ENCODE data around the gene GPR17. TPM values are rescaled to one million over a fixed set of nuclear protein-coding genes. Genes with fewer than 3 reads are reported as not detected.
A peak's percentile ranks its signal among the peaks of the same experiment; 100 is the strongest.

GPR17 gene
- total and polyA plus RNA-seq, 2 experiments from 2014 or later, result not detected

GRCh38 chr2:127664065-127664894 lies 18.3 kb downstream of the GPR17 start:
- Histone ChIP-seq H3F3A (replicated peaks; ENCODE audit: low read depth) (no peaks in the 10 kb centered on the region), H3K36me3 (ENCODE audit: insufficient read depth) (no peaks in the 10 kb centered on the region), H3K27me3 (ENCODE audit: insufficient read depth) (peaks cover 38% of the 10 kb centered on the region), H3K4me3 (peak overlapping the region; percentile 64), H3K27ac (ENCODE audit: low read depth) (no peak overlapping the region), H3K79me2 (replicated peaks; ENCODE audit: insufficient read depth) (no peaks in the 10 kb centered on the region), H3K4me1 (ENCODE audit: insufficient read depth) (no peaks in the 10 kb centered on the region), H3K9me2 (ENCODE audit: insufficient read depth) (no peaks in the 10 kb centered on the region), H3K4me2 (peak overlapping the region; percentile 83), H4K20me1 (replicated peaks; ENCODE audit: insufficient read depth) (no peaks in the 10 kb centered on the region), H2AFZ (peak overlapping the region; percentile 95)
- Mint-ChIP-seq H3K9me3 (no peaks in the 10 kb centered on the region), H3K27ac (no peak overlapping the region), H3K27me3 (ENCODE audit: insufficient read depth, low read depth, poor library complexity) (peaks cover 29% of the 10 kb centered on the region), H3K4me3 (peak overlapping the region; percentile 67), H3K4me1 (peaks cover 4% of the 10 kb centered on the region; the same call in 2 of the 3 replicates), H3K36me3 (ENCODE audit: low read depth) (no peaks in the 10 kb centered on the region; the same call in 2 of the 3 replicates)
- DNase-seq (ENCODE audit: low spot score), result peak; percentile 61
- TF ChIP-seq NANOG (IDR thresholded peaks at IDR 0.05; ENCODE audit: borderline replicate concordance) (no peak), EZH2 (IDR thresholded peaks at IDR 0.05; ENCODE audit: low read depth, unreplicated experiment) (no peak), JUNB (IDR thresholded peaks at IDR 0.05; ENCODE audit: unreplicated experiment) (no peak), STAT1 (IDR thresholded peaks at IDR 0.05; ENCODE audit: unreplicated experiment) (no peak), REST (IDR thresholded peaks at IDR 0.05; ENCODE audit: unreplicated experiment) (no peak), ZNF331 (CRISPR knock-in tag; IDR thresholded peaks at IDR 0.05; ENCODE audit: low read depth) (no peak), CTCF (conservative IDR thresholded peaks at IDR 0.05; ENCODE audit: low read depth in 2 of 2) (no peak), EZH2phosphoT487 (IDR thresholded peaks at IDR 0.05; ENCODE audit: unreplicated experiment) (no peak)
- peak; percentile 83 for ATAC-seq

- Histone ChIP-seq H3K27ac (ENCODE audit: low read depth) (no peak overlapping the region), H3F3A (replicated peaks; ENCODE audit: low read depth) (no peaks in the 10 kb centered on the region), H3K4me1 (ENCODE audit: insufficient read depth) (no peaks in the 10 kb centered on the region), H2AFZ (peak overlapping the region; percentile 95), H3K4me2 (peak overlapping the region; percentile 83), H3K4me3 (peak overlapping the region; percentile 64; the same call in 1 of the 2 replicates), H3K9me2 (ENCODE audit: insufficient read depth) (no peaks in the 10 kb centered on the region), H3K79me2 (replicated peaks; ENCODE audit: insufficient read depth) (no peaks in the 10 kb centered on the region), H3K27me3 (ENCODE audit: insufficient read depth) (peaks cover 38% of the 10 kb centered on the region), H4K20me1 (replicated peaks; ENCODE audit: insufficient read depth) (no peaks in the 10 kb centered on the region), H3K36me3 (ENCODE audit: insufficient read depth) (no peaks in the 10 kb centered on the region)
- Mint-ChIP-seq H3K4me3 (peak overlapping the region; percentile 67; the same call in 2 of the 3 replicates), H3K9me3 (no peaks in the 10 kb centered on the region; the same call in 2 of the 3 replicates), H3K4me1 (peaks cover 4% of the 10 kb centered on the region; the same call in 2 of the 3 replicates), H3K27ac (no peak overlapping the region), H3K36me3 (ENCODE audit: low read depth) (no peaks in the 10 kb centered on the region; the same call in 2 of the 3 replicates), H3K27me3 (ENCODE audit: insufficient read depth, low read depth, poor library complexity) (peaks cover 27% of the 10 kb centered on the region)
- DNase-seq (ENCODE audit: low spot score) (no peak), ATAC-seq (no peak)
- no peak for TF ChIP-seq JUNB (IDR thresholded peaks at IDR 0.05; ENCODE audit: unreplicated experiment)
- TF ChIP-seq CTCF (conservative IDR thresholded peaks at IDR 0.05; ENCODE audit: low read depth in 2 of 2), result no peak
- TF ChIP-seq EZH2phosphoT487 (IDR thresholded peaks at IDR 0.05; ENCODE audit: unreplicated experiment), result no peak
- TF ChIP-seq NANOG (IDR thresholded peaks at IDR 0.05; ENCODE audit: borderline replicate concordance), result no peak
Observed at GRCh38 chr2:127664895-127665225, 18.9 kb downstream of the GPR17 start.

Data from GM23338 (cell line).